Activated naive CD8-positive, alpha-beta T cell treated with anti-CD3 and anti-CD28 coated beads, Interleukin-2, amount 10 ng/mL, durations not matched to agents 7 days and 5 days (primary cell): ENCODE measurements around the gene PIPOX. TPM values are rescaled to one million over a fixed set of nuclear protein-coding genes. Genes with fewer than 3 reads are reported as not detected.

Experiments
- ATAC-seq: fragments of 150-1000 bp; cut with Tn5 transposase; one replicate; pipeline ENCODE4 v1.10.0; 2021; ENCODE audit warnings: low read depth, moderate library complexity
- POLR2A ChIA-PET: fragments of 350-600 bp; sonication (Branson Sonifier 250); formaldehyde crosslinking; loops from one replicate; lab custom pipeline; 2021; ENCODE audit warnings: antibody characterized with exemption; lab: Charles Lee
- DNase-seq: peaks from one replicate; pipeline ENCODE4 v3.0.0; 2021
- H3K27ac Mint-ChIP-seq: one replicate; pipeline ENCODE4 v1.8.0; 2022; ENCODE audit warnings: mild to moderate bottlenecking, mixed read lengths
- H3K27me3 Mint-ChIP-seq: one replicate; pipeline ENCODE4 v1.8.0; 2022; ENCODE audit warnings: mild to moderate bottlenecking, moderate library complexity, mixed read lengths
- H3K36me3 Mint-ChIP-seq: one replicate; pipeline ENCODE4 v1.8.0; 2021; ENCODE audit warnings: mild to moderate bottlenecking, mixed read lengths
- H3K4me1 Mint-ChIP-seq: one replicate; pipeline ENCODE4 v1.8.0; 2021; ENCODE audit warnings: mixed read lengths
- H3K4me3 Mint-ChIP-seq: one replicate; pipeline ENCODE4 v1.8.0; 2022; ENCODE audit warnings: mild to moderate bottlenecking, moderate library complexity, mixed read lengths
- H3K9me3 Mint-ChIP-seq: one replicate; pipeline ENCODE4 v1.8.0; 2021; ENCODE audit warnings: mixed read lengths
- total RNA-seq, 2 experiments: library from RNA; stranded (reverse); gene quantifications; one replicate each; pipeline ENCODE4 v1.2.3, GENCODE V29; 2021

Gene PIPOX
- total RNA-seq, 2 experiments from 2014 or later, result 3.0 to 3.5 TPM

DNA sequence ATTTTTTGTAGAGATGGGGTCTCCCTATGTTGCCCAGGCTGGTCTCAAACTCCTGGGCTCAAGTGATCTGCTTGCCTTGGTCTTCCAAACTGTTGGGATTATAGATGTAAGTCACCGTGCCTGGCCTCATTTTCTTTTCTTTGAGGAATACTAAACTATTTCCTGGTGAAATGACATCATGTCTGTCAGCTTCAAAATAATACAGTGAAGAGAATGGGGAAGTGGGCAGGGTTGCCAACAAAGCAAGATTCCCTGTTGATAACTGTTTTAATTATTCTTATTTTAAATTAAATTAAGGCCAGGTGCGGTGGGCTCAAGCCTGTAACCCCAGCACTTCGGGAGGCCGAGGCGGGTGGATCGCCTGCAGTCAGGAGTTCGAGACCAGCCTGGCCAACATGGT, 21.1 kb downstream of the PIPOX start:
- Mint-ChIP-seq H3K27ac (no peak overlapping the region), H3K27me3 (peaks cover 8% of the 10 kb centered on the region), H3K4me3 (no peak overlapping the region), H3K4me1 (no peaks in the 10 kb centered on the region), H3K9me3 (no peaks in the 10 kb centered on the region), H3K36me3 (no peaks in the 10 kb centered on the region)
- DNase-seq (no peak), ATAC-seq (no peak)
- POLR2A ChIA-PET, result no interaction called here

- no peak overlapping the region for H3K4me3 Mint-ChIP-seq
- peaks cover 8% of the 10 kb centered on the region for H3K27me3 Mint-ChIP-seq
- no peak overlapping the region for H3K27ac Mint-ChIP-seq
- no peak for DNase-seq
- no peaks in the 10 kb centered on the region for H3K4me1 Mint-ChIP-seq
- no peaks in the 10 kb centered on the region for H3K36me3 Mint-ChIP-seq
- no peaks in the 10 kb centered on the region for H3K9me3 Mint-ChIP-seq
- POLR2A ChIA-PET, result no interaction called here
- ATAC-seq, result no peak
These were observed 23.1 kb downstream of the PIPOX start for GRCh38 chr17:29066047-29066446.

DNA sequence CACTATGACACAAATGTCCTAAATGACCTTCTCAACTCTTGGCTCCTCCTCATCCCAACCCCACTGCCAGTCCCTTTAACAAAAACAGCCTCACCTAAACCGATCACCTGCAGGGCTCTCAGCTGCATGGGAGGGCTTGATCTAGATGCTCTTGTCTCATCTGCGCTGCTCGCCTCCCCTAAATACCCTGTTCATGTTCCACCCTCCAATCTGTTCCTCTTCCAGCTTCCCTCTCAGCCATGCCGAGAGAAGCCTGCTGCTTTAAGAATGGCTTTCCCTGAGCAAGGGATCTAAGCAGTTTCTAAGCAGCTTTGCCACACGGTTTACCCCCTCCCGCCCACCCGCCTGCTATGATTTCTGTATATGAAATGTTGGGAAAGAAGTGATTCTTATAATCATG, 23.7 kb downstream of the PIPOX start:
- POLR2A ChIA-PET, result no interaction called here
- H3K9me3 Mint-ChIP-seq, result no peaks in the 10 kb centered on the region

DNA sequence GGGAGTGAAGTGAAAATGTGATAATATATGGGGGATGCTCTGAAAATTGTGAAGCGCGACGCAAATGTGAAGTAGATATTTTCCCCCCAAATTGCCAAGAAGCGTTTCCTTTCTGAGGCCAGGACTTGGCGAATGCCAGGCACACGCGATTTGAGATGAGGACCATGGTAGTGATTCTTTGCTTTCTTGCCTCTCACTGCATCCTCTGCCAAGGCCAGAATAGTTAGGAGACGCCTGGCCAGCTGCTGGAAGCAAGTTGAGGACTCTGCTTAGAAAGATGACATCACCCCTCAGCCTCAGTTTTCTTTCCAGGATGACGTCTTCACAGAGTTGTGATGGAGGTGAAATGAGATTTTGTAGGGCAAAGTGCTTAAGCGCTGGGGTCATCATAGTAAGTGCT, 25.9 kb downstream of the PIPOX start:
- H3K4me3 Mint-ChIP-seq, result no peak overlapping the region
- DNase-seq (no peak), ATAC-seq (no peak)
- H3K9me3 Mint-ChIP-seq, result no peaks in the 10 kb centered on the region
- H3K4me1 Mint-ChIP-seq, result no peaks in the 10 kb centered on the region
- H3K27ac Mint-ChIP-seq, result no peak overlapping the region
- H3K36me3 Mint-ChIP-seq, result no peaks in the 10 kb centered on the region
- H3K27me3 Mint-ChIP-seq, result peaks cover 4% of the 10 kb centered on the region
- POLR2A ChIA-PET, result no interaction called here

More for the DNA sequence above, 23.7 kb downstream of the PIPOX start:
- no peak overlapping the region for H3K4me3 Mint-ChIP-seq
- no peaks in the 10 kb centered on the region for H3K36me3 Mint-ChIP-seq
- ATAC-seq, result no peak
- H3K4me1 Mint-ChIP-seq, result no peaks in the 10 kb centered on the region
- peaks cover 8% of the 10 kb centered on the region for H3K27me3 Mint-ChIP-seq
- no peak overlapping the region for H3K27ac Mint-ChIP-seq
- DNase-seq, result no peak

DNA sequence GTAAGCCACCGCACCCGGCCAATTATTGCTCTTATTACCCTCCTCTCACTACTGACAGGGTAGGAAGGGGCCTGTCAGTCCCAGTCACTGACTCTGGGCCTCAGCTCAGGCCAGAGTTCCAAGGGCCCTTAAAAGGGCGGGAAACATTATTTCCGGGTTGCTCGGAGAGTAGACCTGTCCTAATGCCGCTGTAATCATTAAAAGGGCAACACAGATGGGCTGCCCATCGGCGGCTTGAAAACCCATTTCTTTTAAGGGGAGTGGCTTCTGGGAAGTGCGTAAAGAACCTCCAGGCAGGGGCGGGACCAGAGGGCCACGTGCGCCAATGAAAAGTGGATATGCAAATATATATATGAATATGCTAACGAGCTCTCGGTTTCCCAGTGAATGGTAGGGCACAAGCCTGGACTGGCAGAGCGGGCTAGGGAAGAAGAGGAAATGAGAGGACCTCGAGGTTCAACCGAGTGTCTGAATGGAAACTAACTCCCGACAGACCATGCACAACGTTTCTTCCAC, 26.6 kb downstream of the PIPOX start:
- Mint-ChIP-seq H3K27ac (no peak overlapping the region), H3K36me3 (no peaks in the 10 kb centered on the region), H3K9me3 (no peaks in the 10 kb centered on the region), H3K4me1 (no peaks in the 10 kb centered on the region), H3K27me3 (peaks cover 4% of the 10 kb centered on the region), H3K4me3 (no peak overlapping the region)
- POLR2A ChIA-PET, result no interaction called here
- ATAC-seq (no peak), DNase-seq (no peak)

DNA sequence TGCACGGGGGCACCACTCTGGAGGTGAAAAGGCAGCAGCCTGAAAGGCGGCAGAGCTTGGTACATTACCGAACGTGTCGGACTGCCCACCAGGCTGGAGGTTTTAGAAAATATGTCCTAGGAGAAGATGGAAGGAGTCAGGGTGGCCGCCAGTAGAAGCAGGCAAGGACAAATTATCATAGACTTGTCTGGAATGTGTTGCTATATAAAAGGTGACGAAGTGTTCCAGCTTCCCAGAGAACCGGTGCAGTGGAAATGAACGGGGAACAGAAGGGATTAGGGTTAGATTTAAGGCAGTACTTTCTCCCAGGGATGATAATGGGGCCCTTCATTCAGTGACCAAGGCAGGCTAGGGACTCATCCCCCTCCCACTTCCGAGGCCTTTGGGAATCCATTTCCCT, 27.4 kb downstream of the PIPOX start:
- POLR2A ChIA-PET, result no interaction called here
- Mint-ChIP-seq H3K27me3 (peaks cover 4% of the 10 kb centered on the region), H3K27ac (no peak overlapping the region), H3K4me1 (peaks cover 1% of the 10 kb centered on the region), H3K4me3 (no peak overlapping the region), H3K36me3 (no peaks in the 10 kb centered on the region), H3K9me3 (no peaks in the 10 kb centered on the region)
- ATAC-seq (no peak), DNase-seq (no peak)

- DNase-seq (no peak), ATAC-seq (no peak)
- H3K27ac Mint-ChIP-seq, result no peak overlapping the region
- H3K27me3 Mint-ChIP-seq, result peaks cover 4% of the 10 kb centered on the region
- POLR2A ChIA-PET, result no interaction called here
- peaks cover 1% of the 10 kb centered on the region for H3K4me1 Mint-ChIP-seq
- no peaks in the 10 kb centered on the region for H3K36me3 Mint-ChIP-seq
- H3K9me3 Mint-ChIP-seq, result no peaks in the 10 kb centered on the region
- H3K4me3 Mint-ChIP-seq, result no peak overlapping the region
These were observed 27.8 kb downstream of the PIPOX start for GRCh38 chr17:29070781-29071180.

DNA sequence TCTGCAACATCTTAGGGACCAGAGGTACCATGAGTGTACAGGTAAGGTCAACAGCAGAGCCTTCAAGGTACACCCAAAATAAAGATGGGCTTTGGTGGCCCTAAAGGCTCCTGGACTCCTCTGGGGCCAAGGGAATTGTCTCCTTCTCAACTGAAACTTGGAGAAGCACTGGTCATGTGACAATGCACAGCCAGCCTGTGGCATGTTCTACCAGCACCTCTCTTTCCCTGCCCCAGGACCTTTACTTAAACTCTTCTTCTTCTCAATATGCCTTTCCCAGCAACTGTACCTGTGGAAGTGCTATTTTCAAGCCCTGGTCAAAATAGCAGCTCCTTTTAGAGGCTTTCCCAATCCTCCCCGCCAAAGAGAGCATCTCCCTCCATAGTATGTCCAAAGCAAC, 28.4 kb downstream of the PIPOX start:
- H3K4me1 Mint-ChIP-seq, result peaks cover 1% of the 10 kb centered on the region

DNA sequence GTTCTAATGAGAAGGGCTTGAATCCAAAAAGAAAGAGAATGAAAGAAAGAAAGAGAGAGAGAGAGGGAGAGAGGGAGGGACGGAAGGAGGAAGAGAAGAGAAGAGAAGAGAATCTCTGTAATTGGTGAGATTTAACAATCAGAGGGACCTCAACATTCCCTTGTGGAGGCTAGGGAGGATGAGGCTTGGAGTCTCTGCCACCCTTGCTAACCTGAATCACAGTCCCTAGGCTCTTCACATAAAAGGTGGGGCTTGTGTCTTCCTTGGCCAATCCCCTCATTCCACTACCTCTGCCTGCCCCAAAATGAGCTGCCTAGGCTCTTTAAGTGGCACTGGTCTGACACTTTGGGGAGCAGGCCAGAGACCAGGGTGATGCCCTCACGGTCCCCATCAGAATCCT, 30.1 kb downstream of the PIPOX start:
- Mint-ChIP-seq H3K36me3 (peaks cover 2% of the 10 kb centered on the region), H3K9me3 (no peaks in the 10 kb centered on the region), H3K4me1 (peaks cover 1% of the 10 kb centered on the region), H3K27me3 (no peaks in the 10 kb centered on the region), H3K27ac (no peak overlapping the region), H3K4me3 (no peak overlapping the region)
- POLR2A ChIA-PET, result no interaction called here
- no peak for ATAC-seq
- no peak for DNase-seq

More for the DNA sequence above, 28.4 kb downstream of the PIPOX start:
- H3K4me3 Mint-ChIP-seq, result no peak overlapping the region
- POLR2A ChIA-PET, result interaction anchor here (0.6 kb wide), 1 partner anchor 223 kb away, joined by 6 read pairs; the partner anchor contains the start of gene NUFIP2
- no peak overlapping the region for H3K27ac Mint-ChIP-seq
- no peak for ATAC-seq
- H3K27me3 Mint-ChIP-seq, result peaks cover 4% of the 10 kb centered on the region
- DNase-seq, result no peak
- H3K9me3 Mint-ChIP-seq, result no peaks in the 10 kb centered on the region
- H3K36me3 Mint-ChIP-seq, result no peaks in the 10 kb centered on the region

- DNase-seq (no peak), ATAC-seq (no peak)
- no peak overlapping the region for H3K4me3 Mint-ChIP-seq
- H3K4me1 Mint-ChIP-seq, result peaks cover 1% of the 10 kb centered on the region
- no peaks in the 10 kb centered on the region for H3K27me3 Mint-ChIP-seq
- no peaks in the 10 kb centered on the region for H3K9me3 Mint-ChIP-seq
- no peak overlapping the region for H3K27ac Mint-ChIP-seq
- POLR2A ChIA-PET, result no interaction called here
- peaks cover 2% of the 10 kb centered on the region for H3K36me3 Mint-ChIP-seq
These were observed 30.6 kb downstream of the PIPOX start for GRCh38 chr17:29073520-29073919.

DNA sequence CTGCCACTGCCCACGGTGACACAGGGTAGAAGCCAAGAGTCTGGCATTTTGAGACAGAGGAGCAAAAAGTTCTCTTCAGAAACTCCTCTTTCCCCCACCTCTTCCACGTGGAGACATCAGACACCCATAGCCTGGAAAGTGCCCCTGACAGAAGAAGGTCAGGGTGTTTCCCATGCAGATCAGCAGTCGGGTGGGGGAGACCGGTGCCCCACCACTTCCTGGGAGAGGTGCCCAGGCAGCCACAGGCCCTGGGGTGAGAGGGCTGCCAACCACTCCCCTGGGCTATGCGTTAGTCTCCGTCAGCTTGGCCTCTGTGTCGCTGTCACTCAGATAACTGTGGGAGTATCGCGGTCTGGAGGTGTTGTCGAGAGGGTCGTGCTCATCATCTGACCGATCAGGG, 31.5 kb downstream of the PIPOX start:
- no peaks in the 10 kb centered on the region for H3K9me3 Mint-ChIP-seq
- H3K27ac Mint-ChIP-seq, result no peak overlapping the region
- no peak for ATAC-seq
- H3K27me3 Mint-ChIP-seq, result no peaks in the 10 kb centered on the region
- DNase-seq, result no peak
- peaks cover 2% of the 10 kb centered on the region for H3K36me3 Mint-ChIP-seq
- peaks cover 1% of the 10 kb centered on the region for H3K4me1 Mint-ChIP-seq
- no peak overlapping the region for H3K4me3 Mint-ChIP-seq
- POLR2A ChIA-PET, result no interaction called here

DNA sequence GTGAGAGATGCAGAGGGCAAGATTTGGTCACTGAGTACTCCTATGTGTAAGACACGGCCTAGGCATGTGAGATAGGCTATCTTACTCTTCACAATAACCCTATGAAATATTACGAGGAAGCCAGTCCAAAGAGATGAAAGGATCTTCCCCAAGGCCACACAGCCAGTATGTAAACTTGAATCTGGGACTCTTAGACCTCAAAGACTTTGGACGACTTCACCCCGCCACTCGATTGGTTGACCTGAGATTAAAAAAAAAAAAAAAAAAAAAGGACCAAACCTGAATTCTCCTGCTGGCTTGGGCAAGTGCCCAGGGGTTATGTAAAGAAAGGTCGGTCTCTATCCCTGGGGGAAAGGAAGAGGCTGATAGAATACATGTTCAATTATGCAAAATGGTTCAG, 33.1 kb downstream of the PIPOX start:
- POLR2A ChIA-PET, result no interaction called here
- peaks cover 1% of the 10 kb centered on the region for H3K4me1 Mint-ChIP-seq
- no peaks in the 10 kb centered on the region for H3K27me3 Mint-ChIP-seq
- ATAC-seq (no peak), DNase-seq (no peak)
- peaks cover 4% of the 10 kb centered on the region for H3K36me3 Mint-ChIP-seq
- no peaks in the 10 kb centered on the region for H3K9me3 Mint-ChIP-seq
- H3K27ac Mint-ChIP-seq, result no peak overlapping the region
- H3K4me3 Mint-ChIP-seq, result no peak overlapping the region

GRCh38 chr17:29076722-29077121, 33.8 kb downstream of the PIPOX start:
- Mint-ChIP-seq H3K9me3 (no peaks in the 10 kb centered on the region), H3K4me3 (no peak overlapping the region), H3K4me1 (peaks cover 1% of the 10 kb centered on the region), H3K36me3 (peaks cover 4% of the 10 kb centered on the region), H3K27ac (no peak overlapping the region), H3K27me3 (no peaks in the 10 kb centered on the region)
- DNase-seq (no peak), ATAC-seq (no peak)
- POLR2A ChIA-PET, result no interaction called here

DNA sequence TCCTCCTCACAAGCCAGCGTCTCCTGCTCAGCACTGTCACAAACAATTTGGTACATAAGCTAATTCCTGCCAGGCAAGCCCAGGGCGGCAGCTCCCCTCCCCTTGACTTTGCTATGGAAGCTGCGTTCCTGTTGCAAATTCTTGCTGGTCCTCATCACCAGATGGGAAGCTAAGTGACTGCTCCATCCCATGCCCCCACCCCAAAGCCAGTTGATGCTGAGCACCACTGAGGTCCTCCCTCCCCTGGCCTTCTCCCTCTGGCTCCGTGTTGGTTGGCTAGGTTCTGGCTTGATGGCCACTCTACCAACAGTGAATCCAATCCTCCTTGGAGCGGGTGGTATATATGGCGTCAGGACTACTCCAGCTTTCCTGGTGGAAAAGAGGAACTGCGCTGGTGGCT, 34.4 kb downstream of the PIPOX start:
- Mint-ChIP-seq H3K9me3 (no peaks in the 10 kb centered on the region), H3K36me3 (peaks cover 4% of the 10 kb centered on the region), H3K4me1 (peaks cover 1% of the 10 kb centered on the region), H3K4me3 (no peak overlapping the region), H3K27ac (no peak overlapping the region), H3K27me3 (no peaks in the 10 kb centered on the region)
- DNase-seq, result no peak
- POLR2A ChIA-PET, result no interaction called here
- no peak for ATAC-seq
